ENCODE results near the gene SLC6A4.

Gene SLC6A4

DNA sequence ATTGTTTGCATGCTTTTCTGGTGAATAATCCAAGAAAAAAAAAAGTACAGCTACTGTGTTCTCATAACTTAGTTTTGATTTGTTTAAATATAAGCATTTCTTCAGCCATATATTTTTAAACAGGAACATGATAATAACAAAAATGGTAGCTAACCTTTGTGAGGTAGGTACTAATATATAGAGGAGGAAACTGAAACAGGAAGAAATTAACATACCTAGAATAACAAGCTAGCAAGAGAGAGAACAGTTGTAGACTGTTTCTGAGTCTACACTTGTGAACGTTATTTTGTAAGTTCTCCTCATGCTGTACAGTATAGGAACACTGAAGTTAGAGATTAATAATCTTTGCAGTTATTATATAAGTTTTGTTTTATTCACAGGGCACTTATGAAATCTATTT lies 69.5 kb downstream of the SLC6A4 start:
- TF ChIP-seq POLR2A (IDR thresholded peaks at IDR 0.05; ENCODE audit: extremely low read depth, insufficient read length) (no peak), MYC (IDR thresholded peaks at IDR 0.05; ENCODE audit: low read depth, low read length) (no peak)
- TF ChIP-seq, protein P1, sequence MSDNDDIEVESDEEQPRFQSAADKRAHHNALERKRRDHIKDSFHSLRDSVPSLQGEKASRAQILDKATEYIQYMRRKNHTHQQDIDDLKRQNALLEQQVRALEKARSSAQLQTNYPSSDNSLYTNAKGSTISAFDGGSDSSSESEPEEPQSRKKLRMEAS (IDR thresholded peaks at IDR 0.05; ENCODE audit: low read depth, low read length) = no peak
- TF ChIP-seq, protein P2, sequence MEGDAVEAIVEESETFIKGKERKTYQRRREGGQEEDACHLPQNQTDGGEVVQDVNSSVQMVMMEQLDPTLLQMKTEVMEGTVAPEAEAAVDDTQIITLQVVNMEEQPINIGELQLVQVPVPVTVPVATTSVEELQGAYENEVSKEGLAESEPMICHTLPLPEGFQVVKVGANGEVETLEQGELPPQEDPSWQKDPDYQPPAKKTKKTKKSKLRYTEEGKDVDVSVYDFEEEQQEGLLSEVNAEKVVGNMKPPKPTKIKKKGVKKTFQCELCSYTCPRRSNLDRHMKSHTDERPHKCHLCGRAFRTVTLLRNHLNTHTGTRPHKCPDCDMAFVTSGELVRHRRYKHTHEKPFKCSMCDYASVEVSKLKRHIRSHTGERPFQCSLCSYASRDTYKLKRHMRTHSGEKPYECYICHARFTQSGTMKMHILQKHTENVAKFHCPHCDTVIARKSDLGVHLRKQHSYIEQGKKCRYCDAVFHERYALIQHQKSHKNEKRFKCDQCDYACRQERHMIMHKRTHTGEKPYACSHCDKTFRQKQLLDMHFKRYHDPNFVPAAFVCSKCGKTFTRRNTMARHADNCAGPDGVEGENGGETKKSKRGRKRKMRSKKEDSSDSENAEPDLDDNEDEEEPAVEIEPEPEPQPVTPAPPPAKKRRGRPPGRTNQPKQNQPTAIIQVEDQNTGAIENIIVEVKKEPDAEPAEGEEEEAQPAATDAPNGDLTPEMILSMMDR (IDR thresholded peaks at IDR 0.05; ENCODE audit: low read depth, low read length) = no peak
- no peak overlapping the region for H3K4me3 ChIP-seq (ENCODE audit: low read depth, low read length)
- DNase-seq (ENCODE audit: low read depth) = no peak

DNA sequence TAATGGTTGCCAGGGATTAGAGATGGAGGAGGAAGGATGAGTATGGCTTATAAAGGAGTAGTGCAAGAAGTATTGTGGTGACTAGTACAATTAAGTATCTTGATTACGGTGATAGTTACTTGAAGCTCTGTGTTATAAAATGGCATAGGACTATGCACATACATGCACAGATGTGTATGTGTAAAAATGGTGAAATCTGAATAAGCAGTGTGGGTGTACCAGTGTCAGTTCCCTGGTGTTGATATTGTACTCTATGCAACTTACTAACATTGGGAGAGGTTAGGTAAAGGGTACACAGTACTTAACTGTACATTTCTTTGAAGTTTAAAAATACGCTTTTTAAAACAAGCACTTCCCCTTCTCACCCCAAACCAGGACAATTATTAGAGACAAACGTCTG lies 70.3 kb downstream of the SLC6A4 start:
- no peak for TF ChIP-seq MYC (IDR thresholded peaks at IDR 0.05; ENCODE audit: low read depth, low read length)
- TF ChIP-seq, protein P2 (IDR thresholded peaks at IDR 0.05; ENCODE audit: low read depth, low read length) = no peak
- TF ChIP-seq, protein P1 (IDR thresholded peaks at IDR 0.05; ENCODE audit: low read depth, low read length) = no peak
- TF ChIP-seq POLR2A (IDR thresholded peaks at IDR 0.05; ENCODE audit: extremely low read depth, insufficient read length) = no peak
- DNase-seq (ENCODE audit: low read depth) = no peak
- no peak overlapping the region for H3K4me3 ChIP-seq (ENCODE audit: low read depth, low read length)

DNA sequence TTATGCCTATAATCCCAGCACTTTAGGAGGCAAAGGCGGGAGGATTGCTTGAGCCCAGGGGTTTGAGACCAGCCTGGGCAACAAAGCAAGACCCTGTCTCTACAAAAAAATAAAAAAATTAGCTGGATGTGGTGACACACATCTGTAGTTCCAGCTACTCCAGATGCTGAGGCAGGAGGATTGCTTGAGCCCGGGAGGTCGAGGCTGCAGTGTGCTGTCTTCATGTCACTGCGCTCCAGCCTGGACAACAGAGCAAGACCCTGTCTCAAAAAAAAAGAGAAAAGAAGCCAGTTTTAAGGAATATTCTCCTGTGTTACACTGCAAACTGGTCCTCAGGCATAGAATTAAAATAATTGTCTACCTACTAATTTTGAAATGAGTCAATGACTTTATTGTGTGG lies 71.0 kb downstream of the SLC6A4 start:
- no peak for TF ChIP-seq MYC (IDR thresholded peaks at IDR 0.05; ENCODE audit: low read depth, low read length)
- TF ChIP-seq POLR2A (IDR thresholded peaks at IDR 0.05; ENCODE audit: extremely low read depth, insufficient read length) = no peak
- TF ChIP-seq, protein P1 (IDR thresholded peaks at IDR 0.05; ENCODE audit: low read depth, low read length) = no peak
- TF ChIP-seq, protein P2 (IDR thresholded peaks at IDR 0.05; ENCODE audit: low read depth, low read length) = no peak
- DNase-seq (ENCODE audit: low read depth) = no peak
- H3K4me3 ChIP-seq (ENCODE audit: low read depth, low read length) = no peak overlapping the region

DNA sequence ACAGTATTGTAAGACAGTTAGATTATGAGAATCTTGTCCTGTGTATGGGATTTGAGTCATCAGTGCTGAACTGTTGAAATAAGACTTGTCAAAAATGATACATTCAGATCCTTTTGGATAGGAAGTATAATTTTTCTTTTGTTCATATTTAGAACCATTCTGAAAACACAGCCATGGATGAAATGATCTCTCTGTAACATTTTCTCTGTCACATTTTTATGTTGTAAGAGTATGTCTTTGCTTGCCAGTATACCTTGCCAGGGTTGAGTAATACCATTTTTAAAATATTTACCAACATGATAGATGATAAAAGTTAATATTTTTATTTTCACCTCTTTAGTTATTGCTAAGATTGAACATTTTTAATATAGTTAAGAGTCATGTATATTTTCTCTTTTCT lies 73.9 kb downstream of the SLC6A4 start:
- TF ChIP-seq MYC (IDR thresholded peaks at IDR 0.05; ENCODE audit: low read depth, low read length) (no peak), POLR2A (IDR thresholded peaks at IDR 0.05; ENCODE audit: extremely low read depth, insufficient read length) (no peak)
- TF ChIP-seq, protein P2 (IDR thresholded peaks at IDR 0.05; ENCODE audit: low read depth, low read length) = no peak
- TF ChIP-seq, protein P1 (IDR thresholded peaks at IDR 0.05; ENCODE audit: low read depth, low read length) = no peak
- H3K4me3 ChIP-seq (ENCODE audit: low read depth, low read length) = no peak overlapping the region
- no peak for DNase-seq (ENCODE audit: low read depth)

DNA sequence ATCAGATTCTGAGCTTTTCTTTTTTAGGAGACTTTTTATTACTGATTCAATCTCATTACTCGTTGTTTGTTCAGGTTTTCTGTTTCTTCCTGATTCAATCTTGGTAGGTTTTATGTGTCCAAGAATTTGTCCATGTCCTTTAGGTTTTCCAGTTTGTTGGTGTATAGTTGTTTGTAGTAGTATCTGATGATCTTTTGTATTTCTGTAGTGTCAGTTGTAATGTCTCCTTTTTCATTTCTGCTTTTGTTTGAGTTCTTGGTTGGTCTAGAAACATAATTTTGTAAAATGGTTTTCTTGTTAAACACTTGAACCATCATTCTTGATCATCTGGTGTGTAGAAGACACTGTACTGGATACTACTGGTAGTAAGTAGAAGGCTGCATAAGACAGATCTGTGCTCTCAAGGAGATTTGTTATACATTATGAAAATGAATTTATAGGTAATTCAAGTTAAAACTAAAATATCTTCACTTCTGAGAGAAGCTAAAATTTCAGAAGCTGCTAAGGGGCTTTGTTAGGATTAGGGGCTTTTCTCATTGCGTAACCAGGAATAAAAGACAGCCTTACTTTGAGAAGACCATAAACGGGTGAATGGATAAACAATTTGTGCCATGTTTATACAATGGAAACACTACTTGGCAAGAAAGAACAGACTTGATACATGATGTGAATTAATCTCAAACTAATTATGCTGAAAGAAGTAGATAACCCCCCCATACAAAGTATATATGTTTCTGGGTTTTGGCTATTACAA lies 74.9 kb downstream of the SLC6A4 start:
- no peak overlapping the region for H3K4me3 ChIP-seq (ENCODE audit: low read depth, low read length)
- TF ChIP-seq, protein P1 (IDR thresholded peaks at IDR 0.05; ENCODE audit: low read depth, low read length) = no peak
- TF ChIP-seq POLR2A (IDR thresholded peaks at IDR 0.05; ENCODE audit: extremely low read depth, insufficient read length) (no peak), MYC (IDR thresholded peaks at IDR 0.05; ENCODE audit: low read depth, low read length) (no peak)
- TF ChIP-seq, protein P2 (IDR thresholded peaks at IDR 0.05; ENCODE audit: low read depth, low read length) = no peak
- no peak for DNase-seq (ENCODE audit: low read depth)
